Caki2 (cell line): Measurements from ENCODE around the gene MRPL20. TPM values are rescaled to one million over a fixed set of nuclear protein-coding genes. Genes with fewer than 3 reads are reported as not detected.
"Not testable (repeated sequence)": the region's sequence is repeated elsewhere in the genome, so short reads cannot be mapped to it uniquely, and the experiment has no call there.

Source experiments
- DNase-seq: peaks from one replicate; pipeline ENCODE4 v3.0.0-alpha.2; 2015; ENCODE audit warnings: low read depth
- in situ Hi-C: cut with HindIII; loops from 2 replicates; pipeline ENCODE4 v1.10.0; 2016; ENCODE audit warnings: low sequenced_read_pairs, low pct_unique_long_range_greater_than_20kb, mixed read lengths
- total RNA-seq: library from RNA; depleted of rRNA; stranded (reverse); fragments of >200 nt; shearing (Covaris generic); gene quantifications from 2 replicates; pipeline ENCODE4 v1.2.3, GENCODE V29; 2014; ENCODE audit warnings: low replicate concordance

MRPL20 gene
- total RNA-seq, 1 experiment from 2014 or later = 32.2 TPM

DNA sequence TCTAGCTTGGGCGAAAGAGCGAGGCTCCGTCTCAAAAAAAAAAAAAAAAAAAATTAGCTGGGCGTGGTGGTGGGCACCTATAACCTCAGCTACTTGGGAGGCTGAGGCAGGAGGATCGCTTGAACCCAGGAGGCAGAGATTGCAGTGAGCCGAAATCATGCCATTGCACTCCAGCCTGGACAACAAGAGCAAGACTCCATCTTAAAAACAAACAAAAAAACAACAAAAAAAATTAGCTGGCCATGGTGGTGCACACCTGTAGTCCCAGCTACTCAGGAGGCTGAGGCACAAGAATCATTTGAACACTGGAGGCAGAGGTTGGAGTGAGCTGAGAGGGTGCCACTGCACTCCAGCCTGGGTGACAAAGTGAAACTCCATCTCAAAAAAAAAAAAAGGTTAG is 21.9 kb upstream of the MRPL20 start:
- DNase-seq, in situ Hi-C loops: not testable (repeated sequence)

DNA sequence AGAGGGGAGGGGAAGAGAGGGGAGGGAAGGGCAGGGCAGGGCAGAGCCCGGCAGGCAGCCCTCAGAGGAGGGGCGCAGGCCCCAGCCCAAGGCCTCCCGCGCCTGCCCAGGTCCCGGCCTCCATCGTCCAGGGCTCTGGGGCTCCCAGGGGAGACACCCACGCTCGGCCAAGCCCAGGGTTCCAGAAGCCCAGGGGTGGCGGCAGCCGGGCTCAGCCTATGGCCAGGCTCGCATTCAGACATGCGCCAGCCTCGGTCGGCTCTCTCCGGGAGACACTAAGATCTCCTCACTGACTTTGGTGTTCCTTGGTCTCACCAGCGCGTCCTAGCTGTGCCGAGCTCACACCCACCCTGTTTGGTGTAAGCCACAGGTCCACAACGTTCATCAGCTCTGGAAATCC is 21.1 kb upstream of the MRPL20 start:
- no peak for DNase-seq
- in situ Hi-C loops = no loop called here

GRCh38 chr1:1427820-1428148 is 20.7 kb upstream of the MRPL20 start:
- no peak for DNase-seq
- in situ Hi-C loops = no loop called here

- DNase-seq = no peak
- in situ Hi-C loops = no loop called here
Observed at GRCh38 chr1:1427106-1427819, 20.2 kb upstream of the MRPL20 start.

- DNase-seq = no peak
- in situ Hi-C loops = no loop called here
Observed at GRCh38 chr1:1426496-1427105, 19.5 kb upstream of the MRPL20 start.

DNA sequence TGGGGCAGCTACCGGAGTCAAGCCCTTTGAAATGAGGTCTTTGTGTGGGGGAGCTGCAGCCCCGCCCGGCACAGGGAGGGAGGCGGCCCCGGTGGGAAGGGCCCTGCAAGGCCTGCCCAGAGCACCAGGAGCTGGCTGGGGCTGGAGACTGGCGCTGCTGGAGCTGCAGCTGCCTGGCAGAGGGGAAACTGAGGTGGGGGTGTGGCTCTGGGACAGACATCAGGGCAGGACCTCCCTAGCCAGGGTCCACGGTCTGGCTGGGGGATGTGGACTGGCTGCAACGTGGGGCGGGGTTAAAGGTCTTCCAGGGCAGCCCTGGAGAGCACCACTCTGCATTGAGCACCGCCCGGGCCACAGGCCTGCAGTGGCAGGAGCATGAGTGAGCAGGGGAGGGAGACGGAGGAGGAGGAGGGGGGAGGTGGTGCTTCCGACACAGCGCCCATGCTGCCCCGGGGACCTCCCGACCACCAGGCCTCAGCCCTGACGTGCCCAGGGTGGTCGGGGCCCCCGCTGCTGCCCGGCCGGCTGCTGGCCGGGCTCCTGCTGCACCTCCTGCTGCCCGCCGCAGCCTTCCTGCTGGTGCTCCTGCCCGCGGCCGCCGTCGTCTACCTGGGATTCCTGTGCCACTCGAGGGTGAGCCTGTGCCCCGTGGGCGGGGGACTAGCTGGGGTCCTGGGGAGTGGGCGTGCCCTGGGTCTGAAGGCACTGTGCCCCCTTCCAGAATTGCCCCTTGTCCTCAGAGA is 18.8 kb upstream of the MRPL20 start:
- no peak for DNase-seq
- in situ Hi-C loops = no loop called here

- in situ Hi-C loops = no loop called here
- DNase-seq = no peak
Observed at GRCh38 chr1:1425426-1425752, 18.3 kb upstream of the MRPL20 start.

DNA sequence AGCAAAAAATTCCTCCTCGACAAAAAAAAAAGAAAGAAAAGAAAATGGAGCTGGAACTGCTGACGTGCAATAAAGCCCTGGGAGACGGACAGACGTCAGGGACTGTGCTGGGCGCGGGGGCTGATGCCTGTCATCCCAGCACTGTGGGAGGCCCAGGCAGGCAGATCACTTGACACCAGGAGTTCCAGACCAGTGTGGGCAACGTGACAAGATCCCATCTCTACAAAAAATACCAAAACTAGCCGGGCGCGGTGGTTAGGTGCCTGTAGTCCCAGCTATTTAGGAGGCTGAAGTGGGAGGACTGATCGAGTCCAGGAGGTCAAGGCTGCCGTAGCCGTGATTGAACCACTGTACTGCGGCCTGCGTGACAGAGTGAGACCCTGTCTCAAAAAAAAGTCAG is 17.6 kb upstream of the MRPL20 start:
- no peak for DNase-seq
- in situ Hi-C loops = no loop called here

- in situ Hi-C loops = no loop called here
- no peak for DNase-seq
Observed at GRCh38 chr1:1423245-1423597, 16.1 kb upstream of the MRPL20 start.

DNA sequence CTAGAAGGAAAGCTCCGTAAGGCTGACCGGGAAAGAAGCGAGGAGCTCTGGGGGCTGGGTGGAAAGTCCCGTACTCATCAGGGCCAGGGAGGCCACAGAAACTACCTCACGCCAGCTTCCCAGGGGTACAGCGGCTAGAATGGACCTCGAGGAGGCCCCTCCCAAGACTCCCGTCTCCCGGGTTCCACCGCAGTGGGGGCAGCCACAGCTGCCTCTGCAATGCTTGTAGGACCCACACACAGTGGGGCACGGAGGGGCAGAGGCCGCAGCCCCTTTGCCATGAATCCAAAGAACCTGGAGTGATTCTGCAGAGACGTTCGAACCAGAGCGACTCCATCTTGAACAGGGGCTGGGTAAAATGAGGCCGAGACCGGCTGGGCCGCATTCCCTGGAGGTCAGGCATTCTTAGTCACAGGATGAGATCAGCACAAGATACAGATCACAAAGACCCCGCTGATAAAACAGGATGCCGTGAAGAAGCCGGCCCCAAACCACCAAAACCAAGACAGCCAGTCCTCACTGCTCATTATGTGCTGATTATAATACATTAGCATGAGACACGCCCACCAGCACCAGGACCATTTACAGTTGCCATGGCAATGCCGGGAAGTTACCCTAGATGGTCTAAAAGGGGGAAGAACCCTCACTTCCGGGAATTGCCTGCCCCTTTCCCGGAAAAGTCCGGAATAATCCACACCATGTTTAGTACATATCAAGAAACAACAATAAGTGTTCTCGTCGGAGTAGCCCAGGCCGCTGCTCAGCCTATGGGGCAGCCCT is 15.6 kb upstream of the MRPL20 start:
- no peak for DNase-seq
- in situ Hi-C loops = no loop called here

GRCh38 chr1:1421907-1422464 is 14.9 kb upstream of the MRPL20 start:
- in situ Hi-C loops = no loop called here

DNA sequence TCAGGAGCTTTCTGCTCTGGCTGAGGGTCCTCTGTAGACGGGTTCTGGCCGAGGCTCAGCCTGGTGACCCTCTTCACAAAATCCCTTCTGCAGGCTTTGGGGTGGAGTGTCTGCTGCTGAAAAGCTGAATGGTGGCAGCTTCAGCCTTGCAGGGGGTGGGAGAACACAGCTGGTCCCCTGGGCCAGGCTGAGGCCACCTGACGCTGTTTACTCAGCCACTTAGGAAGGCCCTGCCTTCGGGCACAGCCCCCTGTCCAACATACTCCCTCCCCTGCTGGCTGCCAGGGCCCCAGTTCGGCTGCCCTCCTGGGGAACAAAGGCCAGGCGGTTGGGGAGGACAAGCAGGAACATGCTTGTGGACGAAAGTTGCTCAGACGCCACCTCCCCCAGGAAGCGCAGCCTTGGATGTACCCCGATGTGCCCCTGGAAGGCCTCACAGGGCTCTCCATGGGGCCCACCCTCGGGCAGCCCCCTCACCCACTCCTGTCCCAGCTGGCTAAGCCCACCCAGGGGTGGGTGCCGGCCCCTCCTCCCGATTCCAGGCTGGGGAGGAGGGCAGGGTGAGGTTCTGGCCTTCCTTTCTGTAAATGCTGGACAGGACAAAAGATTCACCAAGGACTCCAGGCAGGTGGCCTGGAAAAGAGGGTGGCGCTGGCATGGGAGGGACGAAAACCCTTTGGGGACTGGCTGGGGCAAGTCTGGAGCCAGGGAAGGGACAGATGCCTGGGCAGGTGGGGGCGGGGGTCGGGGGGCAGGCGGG is 14.2 kb upstream of the MRPL20 start, which contains the start of gene ANKRD65:
TSS of gene ANKRD65 (minus strand) at position 130 of the 760 bp plus-strand sequence. CDS start 271 bp downstream, outside the sequence.
- no peak for DNase-seq
- in situ Hi-C loops = no loop called here

More at GRCh38 chr1:1421907-1422464, 14.9 kb upstream of the MRPL20 start:
- no peak for DNase-seq

GRCh38 chr1:1420654-1421141 is 13.6 kb upstream of the MRPL20 start:
- in situ Hi-C loops = no loop called here
- DNase-seq = no peak

GRCh38 chr1:1419813-1420653 is 12.9 kb upstream of the MRPL20 start:
- in situ Hi-C loops = no loop called here
- DNase-seq = no peak

- in situ Hi-C loops = no loop called here
- no peak for DNase-seq
Observed at GRCh38 chr1:1419363-1419812, 12.3 kb upstream of the MRPL20 start.

- no peak for DNase-seq
- in situ Hi-C loops = no loop called here
Observed at GRCh38 chr1:1418464-1419362, 11.6 kb upstream of the MRPL20 start.
